GM18868 (cell line): Measurements from ENCODE around the gene NR6A1.

Experiments
- ATAC-seq: cut with Tn5 transposase; IDR thresholded peaks from one replicate; pipeline ENCODE4 v1.9.1; 2021; ENCODE audit warnings: mild to moderate bottlenecking, moderate library complexity; ENCODE audit not compliant: unreplicated experiment

Gene NR6A1

GRCh38 chr9:124797343-124798103, 26.4 kb upstream of the NR6A1 start:
- no peak for ATAC-seq

DNA sequence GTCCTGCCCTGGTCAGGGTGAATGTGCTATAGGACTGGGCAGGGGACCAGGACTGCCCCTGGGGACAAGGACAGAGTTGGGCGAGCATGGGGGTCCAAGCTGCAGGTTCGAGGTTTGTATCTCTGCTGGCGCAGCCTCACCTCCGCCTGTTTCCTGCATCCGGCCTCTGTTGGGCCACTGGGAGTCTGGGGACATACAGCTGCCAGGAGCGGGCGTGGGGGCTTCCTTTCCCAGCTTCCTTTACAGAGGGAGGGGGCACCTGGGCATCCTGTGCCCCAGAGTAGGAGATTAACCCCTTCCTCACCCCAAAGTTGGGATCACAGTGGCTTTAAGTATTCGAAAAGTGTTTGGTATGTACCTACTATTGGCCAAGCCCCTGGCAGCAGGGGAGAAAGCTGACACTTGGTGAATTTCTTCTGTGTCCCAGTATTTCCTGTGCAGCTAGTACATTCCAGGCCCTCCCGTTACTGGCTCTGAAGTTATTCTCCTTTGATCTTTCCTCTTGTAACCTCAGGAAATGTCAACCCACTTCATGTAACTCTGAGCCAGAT, 24.8 kb upstream of the NR6A1 start:
- no peak for ATAC-seq

- ATAC-seq: no peak
Measured at GRCh38 chr9:124794902-124795491, 23.9 kb upstream of the NR6A1 start.

DNA sequence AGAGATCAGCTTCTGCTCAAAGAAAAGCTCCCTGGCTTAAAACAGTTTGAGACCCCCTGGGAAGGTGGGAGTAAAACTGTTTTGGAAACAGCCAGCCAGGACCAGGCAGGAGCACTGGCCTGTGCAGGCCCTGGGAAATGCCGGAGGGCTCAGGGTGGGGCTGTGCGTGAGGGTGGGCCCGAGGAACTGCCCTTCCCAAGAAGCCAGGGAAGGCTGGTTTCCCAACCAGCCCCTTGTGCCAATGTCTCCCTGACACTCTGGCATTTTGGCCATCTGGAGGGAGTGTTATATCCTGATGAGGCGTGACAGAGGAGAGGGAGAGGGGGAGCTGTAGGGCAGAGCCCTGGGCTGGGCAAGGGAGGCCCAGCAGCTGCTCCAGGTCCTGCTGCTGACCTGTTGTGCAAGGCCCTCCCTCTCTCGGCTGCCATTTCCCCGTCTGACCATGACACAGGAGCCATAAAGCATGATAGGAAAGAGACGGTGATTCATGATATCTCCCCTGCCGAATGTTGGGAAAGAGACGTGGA, 22.0 kb upstream of the NR6A1 start:
- ATAC-seq: no peak

DNA sequence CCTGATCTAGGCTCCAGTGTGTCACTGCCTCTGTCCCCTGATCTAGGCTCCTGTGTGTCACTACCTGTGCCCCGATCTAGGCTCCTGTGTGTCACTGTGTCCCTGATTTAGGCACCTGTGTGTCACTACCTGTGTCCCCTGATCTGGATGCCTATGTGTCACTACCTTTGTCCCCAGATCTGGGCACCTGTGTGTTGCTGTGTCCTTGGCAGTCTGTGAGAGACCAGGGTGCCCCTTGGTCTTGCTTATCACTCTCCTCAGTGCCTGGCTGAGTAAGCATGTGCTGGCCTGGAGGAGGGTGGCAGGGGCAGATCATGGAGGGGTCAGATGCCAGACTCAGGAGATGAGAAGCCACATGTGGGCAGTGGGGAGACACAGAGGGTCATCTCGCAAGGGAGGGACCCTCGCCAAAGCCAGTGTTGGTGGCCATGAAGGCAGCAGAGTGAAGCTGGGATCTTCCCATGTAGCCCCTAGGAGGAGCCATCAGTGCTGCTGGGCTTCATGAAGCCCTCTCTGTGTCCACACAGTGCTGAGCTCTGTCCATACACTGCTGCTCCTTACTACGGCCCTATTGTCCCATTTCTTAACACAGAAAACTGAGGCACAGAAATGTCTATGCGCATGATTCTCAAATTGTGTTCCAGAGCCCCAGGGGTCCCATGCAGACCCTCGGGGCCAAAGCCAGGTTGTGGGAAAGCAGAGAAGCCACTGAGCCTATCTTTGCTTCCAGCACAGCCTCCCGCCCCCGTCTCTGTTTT, 21.3 kb upstream of the NR6A1 start:
- no peak for ATAC-seq

DNA sequence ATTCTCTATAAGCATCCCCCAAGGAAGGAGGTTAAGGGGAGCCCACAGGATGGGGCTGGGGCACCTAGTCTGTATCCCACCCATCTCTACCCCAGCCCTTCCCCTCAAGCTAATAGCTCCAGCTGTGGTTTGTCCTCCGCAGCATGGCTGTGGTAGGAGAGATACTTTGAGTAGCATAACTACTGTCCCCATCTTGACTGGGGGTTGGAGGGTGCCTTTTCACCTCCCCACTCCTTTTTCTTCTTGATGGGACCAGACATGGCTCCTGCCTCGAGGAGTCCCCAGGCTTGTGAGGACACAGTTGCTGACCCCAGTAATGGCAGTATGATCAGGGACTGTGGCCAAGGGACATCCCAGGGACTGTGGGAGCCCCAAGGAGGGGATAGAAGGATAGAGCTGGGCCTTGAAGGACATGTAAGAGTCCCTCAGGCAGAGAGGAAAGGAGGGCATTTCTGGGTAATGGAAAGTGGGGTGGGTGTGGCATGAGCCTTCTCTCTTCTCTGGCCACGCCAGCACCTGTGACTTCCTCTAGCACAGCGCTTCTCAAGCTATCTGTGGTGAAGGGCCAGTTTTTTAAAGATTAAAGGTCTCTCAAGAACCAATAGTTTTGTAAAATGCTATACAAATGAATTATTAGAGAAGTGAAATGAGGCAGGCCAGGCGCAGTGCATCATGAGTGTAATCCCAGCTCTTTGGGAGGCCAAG, 19.8 kb upstream of the NR6A1 start:
- ATAC-seq: no peak

DNA sequence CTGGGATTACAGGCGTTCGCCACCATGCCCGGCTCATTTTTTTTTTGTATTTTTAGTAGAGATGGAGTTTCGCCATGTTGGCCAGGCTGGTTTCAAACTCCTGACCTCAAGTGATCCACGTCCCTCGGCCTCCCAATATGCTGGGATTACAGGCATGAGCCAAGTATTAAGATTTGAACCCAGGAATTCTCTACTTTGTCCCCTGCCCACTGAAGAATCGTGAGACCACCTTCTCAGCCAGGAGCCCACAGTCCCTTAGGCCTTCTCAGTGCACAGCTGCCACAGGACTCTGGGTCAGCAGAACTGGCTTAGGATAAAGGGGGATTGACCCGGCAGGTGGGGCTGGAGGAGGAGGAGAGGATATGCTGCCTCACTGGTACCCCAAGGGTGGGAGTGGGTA, 19.2 kb upstream of the NR6A1 start:
- no peak for ATAC-seq

GRCh38 chr9:124789531-124789930, 18.4 kb upstream of the NR6A1 start:
- ATAC-seq: no peak

GRCh38 chr9:124788542-124789217, 17.6 kb upstream of the NR6A1 start:
- ATAC-seq: no peak

DNA sequence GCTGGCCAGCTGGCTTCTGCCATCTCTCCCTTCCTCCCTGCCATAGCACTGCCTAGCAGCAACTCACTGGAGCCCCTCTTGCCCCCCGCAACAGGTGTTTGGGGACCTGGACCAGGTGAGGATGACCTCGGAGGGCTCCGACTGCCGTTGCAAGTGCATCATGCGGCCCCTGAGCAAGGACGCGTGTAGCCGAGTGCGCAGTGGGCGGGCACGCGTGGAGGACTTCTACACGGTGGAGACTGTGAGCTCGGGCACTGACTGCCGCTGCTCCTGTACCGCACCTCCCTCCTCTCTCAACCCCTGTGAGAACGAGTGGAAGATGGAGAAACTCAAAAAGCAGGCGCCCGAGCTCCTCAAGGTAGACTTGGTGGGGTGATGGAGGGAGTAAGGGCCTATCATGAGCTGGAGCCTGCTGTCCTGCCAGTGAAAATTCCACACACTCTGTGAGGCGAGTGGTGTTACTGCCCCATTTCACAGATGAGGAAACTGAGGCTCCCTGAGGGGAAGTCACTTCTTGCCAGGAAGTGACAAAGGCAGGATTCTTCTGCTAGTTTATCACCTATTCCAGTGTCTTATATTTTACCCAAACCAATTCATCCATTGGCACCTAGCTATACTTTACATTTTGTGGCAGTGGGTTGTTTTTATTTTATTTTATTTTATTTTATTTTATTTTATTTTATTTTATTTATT, 15.9 kb upstream of the NR6A1 start:
- no peak for ATAC-seq

DNA sequence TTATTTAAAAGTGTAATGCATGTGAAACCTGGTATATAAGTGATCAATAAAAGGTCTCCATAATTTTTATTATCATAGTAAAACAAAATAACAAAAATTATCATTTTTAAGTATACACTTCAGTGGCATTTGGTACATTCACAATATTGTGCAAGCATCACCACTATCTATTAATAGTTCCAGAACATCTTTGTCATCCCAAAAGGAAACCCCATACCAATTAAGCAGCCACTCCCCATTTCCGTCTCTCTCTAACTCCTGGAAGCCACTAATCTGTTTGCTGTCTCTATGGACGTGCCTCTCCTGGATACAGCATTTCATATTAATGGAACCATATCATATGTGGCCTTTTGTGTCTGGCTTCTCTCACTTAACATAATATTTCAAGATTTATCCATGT, 13.4 kb upstream of the NR6A1 start:
- ATAC-seq: no peak

DNA sequence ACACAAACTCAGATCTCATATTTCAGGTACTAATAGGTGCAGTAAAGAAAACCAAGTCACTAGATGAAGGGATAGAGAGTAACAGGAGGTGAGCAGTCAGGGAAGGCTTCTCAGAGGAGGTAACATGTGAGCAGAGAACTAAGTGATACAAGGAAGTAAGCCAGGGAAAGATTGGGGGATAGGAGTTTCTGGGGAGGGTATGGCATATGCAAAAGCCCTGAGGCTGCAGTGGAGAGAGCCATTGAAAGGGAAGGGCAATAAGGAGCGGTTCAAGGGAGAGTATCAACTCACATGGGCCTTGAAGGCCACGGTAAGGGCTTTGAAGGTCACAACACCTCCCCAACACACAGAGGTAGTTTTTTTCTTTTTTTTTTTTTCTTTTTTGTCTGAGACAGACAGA, 12.7 kb upstream of the NR6A1 start:
- no peak for ATAC-seq

GRCh38 chr9:124782661-124783574, 11.8 kb upstream of the NR6A1 start:
- ATAC-seq: no peak

DNA sequence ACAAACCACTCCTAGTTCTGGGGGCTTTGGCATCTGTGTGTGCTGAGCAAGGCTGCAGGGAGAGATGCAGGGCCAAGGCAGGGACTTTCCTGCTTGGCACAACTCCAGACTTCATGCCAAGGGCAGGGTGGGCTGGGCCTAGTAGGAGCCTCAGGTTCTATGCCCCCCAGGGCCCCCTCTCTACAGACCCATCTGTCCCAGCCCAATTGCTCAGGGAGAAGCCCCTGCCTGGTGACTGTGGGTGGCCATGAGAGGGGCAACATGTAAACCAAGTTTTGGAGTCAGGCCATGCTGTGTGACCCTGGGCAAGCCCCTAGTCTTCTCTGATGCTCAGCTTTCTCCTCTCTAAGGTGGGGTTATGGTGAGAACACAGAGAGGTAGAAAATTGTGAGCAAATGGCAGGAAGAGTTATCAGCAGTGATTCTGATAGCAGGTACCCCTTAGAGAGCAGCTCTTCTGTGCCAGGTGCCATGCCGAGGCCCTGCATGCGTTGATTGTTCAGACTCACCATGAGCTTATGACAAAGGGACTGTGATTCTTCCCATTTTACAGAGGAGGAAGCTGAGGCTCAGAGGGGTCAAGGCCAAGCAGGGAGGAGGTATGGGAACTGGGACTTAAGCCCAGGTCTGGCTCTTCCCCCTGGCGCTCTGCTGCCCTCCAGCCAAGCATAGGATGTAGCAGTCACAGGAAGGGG, 11.0 kb upstream of the NR6A1 start:
- ATAC-seq: no peak

DNA sequence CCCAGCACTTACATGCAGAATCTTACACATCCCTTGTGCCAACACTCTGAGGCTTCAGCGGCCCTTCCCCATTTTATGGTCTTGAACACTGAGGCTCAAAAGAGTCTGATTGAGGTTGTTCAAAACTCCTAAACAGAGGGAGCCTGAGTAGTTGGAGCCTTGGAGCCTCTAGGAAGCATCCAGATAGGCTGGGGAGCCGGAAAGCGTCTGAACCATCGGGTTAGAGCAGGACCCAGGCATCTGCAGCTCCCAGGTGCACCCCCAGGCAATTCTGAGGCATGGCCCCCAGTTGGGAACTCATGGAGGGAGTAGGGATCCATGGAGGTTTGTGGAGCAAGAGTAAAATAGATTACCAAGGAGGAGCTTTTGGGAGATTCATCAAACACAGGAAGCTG, 9.6 kb upstream of the NR6A1 start:
- no peak for ATAC-seq

GRCh38 chr9:124780060-124780756, 9.1 kb upstream of the NR6A1 start:
- ATAC-seq: no peak

- ATAC-seq: no peak
Measured at GRCh38 chr9:124779368-124780059, 8.4 kb upstream of the NR6A1 start.
